HG03457 (cell line): Measurements from ENCODE around the gene C19orf25.

Experiments
- ATAC-seq: cut with Tn5 transposase; IDR thresholded peaks from one replicate; pipeline ENCODE4 v1.9.1; 2021; ENCODE audit warnings: moderate number of reproducible peaks; ENCODE audit not compliant: unreplicated experiment

C19orf25 gene

GRCh38 chr19:1466461-1467214, 12.4 kb downstream of the C19orf25 start:
- no peak for ATAC-seq

- no peak for ATAC-seq
Observed at GRCh38 chr19:1466018-1466460, 13.0 kb downstream of the C19orf25 start.

- ATAC-seq = no peak
Observed at GRCh38 chr19:1465191-1466016, 13.6 kb downstream of the C19orf25 start.

GRCh38 chr19:1461862-1462261, 17.2 kb downstream of the C19orf25 start:
- ATAC-seq = no peak

- ATAC-seq = no peak
Observed at GRCh38 chr19:1460033-1460995, 18.7 kb downstream of the C19orf25 start.

GRCh38 chr19:1459479-1459878, 19.5 kb downstream of the C19orf25 start:
- ATAC-seq = no peak

GRCh38 chr19:1457892-1458291, 21.1 kb downstream of the C19orf25 start:
- ATAC-seq = no peak

GRCh38 chr19:1457031-1457739, 21.8 kb downstream of the C19orf25 start:
- no peak for ATAC-seq

- ATAC-seq = no peak
Observed at GRCh38 chr19:1456121-1456900, 22.7 kb downstream of the C19orf25 start.

- no peak for ATAC-seq
Observed at GRCh38 chr19:1455336-1456120, 23.5 kb downstream of the C19orf25 start.

- ATAC-seq = no peak
Observed at GRCh38 chr19:1455002-1455335, 24.0 kb downstream of the C19orf25 start.

GRCh38 chr19:1453525-1454364, 25.3 kb downstream of the C19orf25 start:
- ATAC-seq = no peak

GRCh38 chr19:1452802-1453524, 26.1 kb downstream of the C19orf25 start:
- no peak for ATAC-seq

- ATAC-seq = no peak
Observed at GRCh38 chr19:1451916-1452801, 26.9 kb downstream of the C19orf25 start.

GRCh38 chr19:1450735-1451731, 28.0 kb downstream of the C19orf25 start:
- no peak for ATAC-seq
